Skin of body (tissue), 2 donors: ENCODE data around the gene MORC2. TPM values are rescaled to one million over a fixed set of nuclear protein-coding genes. Genes with fewer than 3 reads are reported as not detected.

Experiments
- DNase-seq: peaks from one replicate; lab custom pipeline; 2025; lab: John Stamatoyannopoulos, UW
- total RNA-seq: library from RNA; depleted of rRNA; stranded (reverse); fragments of >200 nt; gene quantifications from one replicate; pipeline ENCODE4 v1.2.3, GENCODE V29; 2014

The MORC2 gene
- total RNA-seq: 17.8 TPM

DNA sequence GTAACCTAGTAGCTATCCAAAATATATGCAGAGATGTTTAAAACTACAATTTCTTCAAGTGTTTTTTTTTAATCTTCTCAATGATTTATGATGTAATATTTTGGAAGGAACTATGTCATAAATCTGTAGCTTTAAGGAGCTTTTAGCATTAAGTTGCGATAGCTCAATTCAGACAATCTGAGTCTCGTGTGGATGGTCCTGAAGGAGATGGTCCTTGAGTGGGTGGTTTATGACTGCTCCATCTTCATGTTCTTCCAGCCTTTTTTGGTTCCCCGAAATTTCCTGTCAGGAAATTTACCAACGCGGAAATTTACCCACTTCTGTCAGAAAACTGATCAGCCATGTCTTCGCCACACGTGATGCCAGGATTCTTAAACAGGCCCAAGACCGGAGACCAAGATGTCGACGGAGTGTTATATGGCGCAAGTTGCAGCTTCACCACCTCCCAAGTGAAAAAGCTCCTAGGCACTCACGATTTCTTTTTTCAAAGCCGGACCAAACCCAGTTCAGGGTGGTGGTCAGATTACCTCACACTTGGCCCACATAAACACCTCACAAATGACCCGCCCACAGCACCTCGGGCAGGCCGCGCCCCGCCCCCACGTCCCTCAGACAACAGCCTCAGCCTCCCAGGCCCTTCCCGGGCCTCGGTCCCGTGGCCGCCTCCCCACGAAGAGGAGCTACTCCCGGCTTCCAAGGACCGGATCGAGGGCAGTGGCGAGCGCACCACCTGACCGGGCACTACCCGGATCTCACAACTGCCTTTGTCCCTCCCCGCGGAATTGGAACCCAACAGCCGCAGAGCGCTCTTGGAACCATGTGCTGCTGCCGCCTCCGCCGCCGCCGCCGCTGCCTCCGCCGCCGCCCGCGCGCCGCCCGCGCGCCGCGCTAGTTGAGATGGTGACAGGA is at the start of gene MORC2:
Gene MORC2 (minus strand): TSS at position 760 of the 909 bp plus-strand sequence. CDS start 885 bp downstream, outside the sequence.
- DNase-seq: no peak

DNA sequence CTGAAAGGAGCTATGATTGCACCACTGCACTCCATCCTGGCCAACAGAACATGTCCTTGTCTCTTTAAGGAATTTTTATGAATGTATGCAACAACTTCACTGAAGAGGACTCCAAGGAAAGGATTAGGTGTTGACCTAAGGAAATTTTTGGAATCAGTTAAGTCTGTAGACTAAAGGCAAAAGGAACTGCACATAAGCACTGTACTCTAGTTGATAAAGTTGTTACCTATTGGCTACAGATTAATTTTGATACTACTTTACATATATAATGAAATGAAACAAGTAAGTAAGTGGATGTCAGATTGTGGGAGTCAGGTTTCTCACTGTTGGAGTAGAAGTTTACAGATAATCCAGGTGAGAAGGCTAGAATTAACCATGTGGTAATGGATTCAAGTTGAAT is 37.0 kb upstream of the MORC2 start:
- no peak for DNase-seq

DNA sequence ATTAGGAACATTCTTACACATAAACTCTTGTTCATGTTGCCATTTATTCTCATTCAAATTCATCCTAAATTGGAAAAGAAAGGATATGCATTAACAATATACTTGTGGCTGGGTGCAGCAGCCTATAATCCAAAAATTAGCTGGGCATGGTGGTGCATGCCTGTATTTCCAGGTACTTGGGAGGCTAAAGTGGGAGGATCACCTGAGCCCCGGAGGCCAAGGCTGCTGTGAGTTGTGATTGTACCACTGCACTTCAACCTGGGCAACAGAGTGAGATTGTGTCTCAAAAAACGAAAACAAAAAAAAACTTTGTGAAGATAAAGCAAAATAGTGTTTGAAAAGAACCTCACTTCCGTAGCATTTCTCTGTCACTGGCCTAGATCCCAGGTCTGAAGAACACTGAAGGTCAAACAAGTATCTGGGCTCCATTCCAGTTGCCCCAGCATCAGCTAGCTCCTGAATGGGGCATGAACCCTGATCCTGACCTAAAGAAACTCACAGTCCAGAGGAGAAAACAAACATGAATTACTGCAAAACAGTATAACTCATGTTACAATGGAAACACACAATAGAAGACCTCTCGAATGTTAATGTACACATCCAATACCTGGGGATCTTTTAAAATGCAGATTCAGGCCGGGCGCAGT is 32.7 kb upstream of the MORC2 start:
- no peak for DNase-seq

GRCh38 chr22:30998329-30998728 is 29.8 kb upstream of the MORC2 start:
- no peak for DNase-seq

DNA sequence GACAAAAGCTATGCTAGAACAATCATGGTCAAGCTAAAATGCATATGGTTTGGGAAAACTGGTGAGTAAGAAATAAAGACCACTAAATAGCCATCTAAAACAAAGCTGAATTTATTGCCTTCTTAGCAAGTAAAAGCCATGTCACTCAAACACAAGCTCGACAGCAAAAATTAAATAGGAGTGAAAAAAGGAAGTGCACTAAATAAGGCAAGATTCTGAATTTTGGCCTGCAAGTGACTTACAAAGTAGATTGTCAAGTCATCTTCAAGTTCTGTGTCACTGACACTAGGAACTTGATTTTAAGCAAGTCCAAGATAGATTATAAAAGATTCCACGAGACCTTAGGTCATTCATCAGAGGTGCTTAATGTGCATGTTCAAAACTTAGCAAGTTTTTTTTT is 27.9 kb upstream of the MORC2 start:
- no peak for DNase-seq

DNA sequence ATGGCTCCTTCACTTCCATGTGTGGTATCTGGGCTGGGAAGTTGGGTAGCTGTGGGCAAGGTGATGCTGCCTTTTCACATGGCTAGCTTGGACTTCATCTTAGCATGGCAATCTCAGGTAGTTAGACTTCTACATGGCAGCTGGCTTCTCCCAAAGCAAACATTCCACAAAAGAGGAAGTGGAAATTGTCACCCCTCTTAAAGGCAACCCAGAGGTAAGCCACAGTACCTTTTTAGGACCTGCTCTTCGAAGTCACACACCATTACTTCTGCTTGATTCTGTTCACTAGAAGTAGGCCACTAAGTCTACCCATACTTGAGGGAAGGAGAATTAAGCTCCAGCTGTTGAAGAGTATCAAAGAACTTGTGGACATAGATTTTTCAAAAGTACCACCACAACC is 26.4 kb upstream of the MORC2 start:
- DNase-seq: no peak

GRCh38 chr22:30992565-30992964 is 24.0 kb upstream of the MORC2 start:
- no peak for DNase-seq

DNA sequence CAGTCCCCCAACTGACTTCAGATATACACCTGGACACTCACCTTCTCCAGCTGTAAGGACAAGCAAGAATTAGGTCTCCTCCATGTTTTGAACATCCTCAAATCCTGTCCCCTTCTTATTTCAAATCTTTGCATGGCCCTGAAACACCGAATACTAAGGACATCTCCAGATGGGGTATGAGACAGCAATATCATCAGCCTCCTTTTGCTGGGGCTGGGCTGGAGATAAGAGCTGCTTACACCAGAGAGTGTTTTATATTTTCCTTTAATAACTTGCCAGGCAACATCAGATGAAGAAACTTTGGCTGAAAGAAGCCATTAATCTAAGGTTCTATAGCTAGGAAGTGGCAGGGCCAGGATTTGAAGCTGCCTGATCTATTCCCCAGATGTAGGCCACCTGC is 22.1 kb upstream of the MORC2 start:
- no peak for DNase-seq

DNA sequence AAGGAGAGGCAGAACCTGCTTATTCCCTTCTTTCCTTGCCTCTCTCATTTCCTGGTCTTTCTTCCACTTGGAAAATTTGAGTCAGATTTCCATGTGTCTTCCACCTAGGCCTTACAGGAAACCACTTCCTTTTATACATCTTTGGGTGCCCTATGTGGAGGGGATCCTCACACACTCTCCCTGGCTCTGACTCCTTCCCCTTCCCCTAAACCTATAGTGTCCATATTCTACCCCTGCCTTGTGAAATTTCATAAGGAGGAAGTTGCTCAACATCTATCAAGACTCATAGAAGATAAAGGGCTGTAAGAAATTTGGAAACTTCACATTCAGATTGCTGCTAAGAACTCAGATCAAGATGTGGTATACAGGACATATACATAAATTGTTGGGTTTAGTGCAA is 20.9 kb upstream of the MORC2 start:
- no peak for DNase-seq

DNA sequence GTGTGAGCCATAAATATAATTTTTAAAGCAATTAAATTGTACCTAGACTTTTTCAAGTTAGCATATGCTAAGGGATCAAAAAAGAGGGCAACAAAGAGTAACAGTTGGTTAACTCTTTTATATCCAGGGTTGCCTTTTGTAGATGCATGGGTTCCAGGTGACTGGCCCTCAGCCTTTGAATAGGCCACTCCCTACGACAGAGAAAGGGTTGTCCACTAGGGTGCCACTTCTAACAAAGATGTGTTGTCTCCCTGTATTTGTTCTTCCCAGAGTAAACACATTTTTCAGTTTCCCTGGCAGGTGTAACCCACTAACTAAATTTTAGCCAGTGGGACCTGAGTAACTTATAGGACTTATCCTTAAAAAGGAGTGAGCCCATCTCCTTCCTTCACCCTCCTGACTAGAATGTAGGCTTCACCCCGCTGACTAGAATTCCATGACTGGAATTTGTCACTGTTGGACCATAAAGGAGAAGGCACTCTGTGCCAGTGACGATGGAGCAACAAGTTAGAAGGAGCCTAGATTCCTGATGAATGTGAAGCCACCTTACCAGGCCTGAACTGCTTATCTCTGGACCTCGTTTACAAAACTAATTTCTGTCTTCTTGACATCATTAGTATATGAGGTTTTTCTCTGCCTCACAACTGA is 17.1 kb upstream of the MORC2 start:
- no peak for DNase-seq

GRCh38 chr22:30984317-30984716 is 15.7 kb upstream of the MORC2 start:
- no peak for DNase-seq

DNA sequence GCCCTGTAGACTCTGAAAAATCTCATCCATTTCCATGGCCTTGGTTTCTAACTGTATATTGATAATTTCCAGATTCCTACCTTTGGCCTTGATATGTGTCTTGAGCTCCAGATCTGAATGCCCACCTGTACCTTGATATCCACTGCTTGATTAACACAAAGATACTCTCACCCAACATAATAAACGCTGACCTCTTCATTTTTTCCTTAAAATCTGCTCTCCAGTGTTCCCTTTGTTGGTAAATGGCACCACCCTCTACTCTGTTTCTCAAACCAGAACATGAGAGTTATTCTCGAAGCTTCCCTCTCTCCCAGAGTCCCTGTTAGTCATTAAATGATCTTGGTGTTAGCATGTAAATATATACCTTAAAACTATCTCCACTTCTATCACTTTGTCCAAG is 13.9 kb upstream of the MORC2 start:
- DNase-seq: no peak

DNA sequence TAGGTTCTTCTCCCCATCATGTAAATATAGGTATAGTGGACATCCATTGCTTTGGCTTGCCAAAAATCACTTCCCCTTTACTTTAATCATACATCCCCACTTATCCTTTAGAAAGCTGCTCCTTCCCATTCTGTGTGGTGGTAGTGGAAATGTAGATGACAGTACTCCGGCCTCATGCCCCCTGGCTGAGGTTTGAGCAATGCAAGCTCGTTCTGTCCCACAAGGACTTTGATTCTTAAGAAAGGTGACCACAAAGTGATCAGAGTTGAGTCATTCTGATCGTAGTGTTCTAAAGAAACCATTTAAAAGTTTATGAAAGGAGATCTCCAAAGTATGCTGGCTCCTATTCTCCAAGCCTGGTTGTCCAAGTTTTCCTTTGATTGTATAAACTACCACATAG is 11.4 kb upstream of the MORC2 start:
- no peak for DNase-seq

DNA sequence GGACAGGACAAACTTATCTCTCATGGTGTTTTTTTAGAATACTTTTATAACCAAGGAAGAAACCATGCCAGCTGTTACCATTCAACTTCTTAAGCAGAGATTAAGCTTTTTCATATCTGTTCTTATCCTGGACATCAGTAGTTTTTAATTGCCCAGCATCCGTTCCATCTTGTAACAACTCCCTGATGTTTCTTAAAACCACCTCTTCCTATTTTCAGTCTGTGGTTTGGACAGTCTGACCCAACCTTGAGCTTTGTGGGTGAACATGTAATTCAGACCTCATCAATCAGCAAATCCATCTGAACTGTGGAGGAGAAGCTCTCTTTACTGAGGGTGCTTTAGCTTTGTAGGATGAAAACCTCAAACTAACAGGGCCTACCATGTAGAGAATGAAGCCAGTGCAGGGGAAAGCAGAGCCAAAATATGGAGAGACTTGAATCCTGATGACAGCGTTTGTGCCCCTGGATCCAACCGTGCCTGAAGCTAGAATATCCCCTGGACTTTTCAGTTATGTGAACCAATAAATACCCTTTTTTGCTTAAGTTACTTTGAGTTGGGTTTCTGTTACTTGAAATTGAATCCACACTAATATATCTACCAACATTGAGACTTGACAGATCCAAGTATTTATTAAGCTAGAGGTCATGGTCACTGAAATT is 9.9 kb upstream of the MORC2 start:
- DNase-seq: no peak

DNA sequence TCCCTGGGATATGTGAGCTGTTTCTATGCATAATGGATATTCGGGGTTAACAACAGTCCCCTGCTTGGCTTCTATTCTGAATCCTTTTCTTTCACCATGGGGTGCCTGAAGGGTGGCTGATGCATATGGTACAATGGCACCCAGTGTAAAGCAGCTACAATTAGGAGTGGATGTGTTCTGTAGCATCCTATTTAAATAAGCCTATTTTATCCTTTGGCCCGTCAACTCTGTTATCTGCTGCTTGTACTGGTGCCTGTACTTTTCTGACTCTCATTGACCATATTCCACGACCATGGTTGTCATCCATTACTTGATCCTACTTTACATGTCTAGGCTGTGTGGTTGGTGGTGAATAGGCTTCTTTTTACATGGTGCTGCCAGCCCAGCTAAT is 1.8 kb upstream of the MORC2 start:
- DNase-seq: no peak

- DNase-seq: no peak
These were observed 1.2 kb upstream of the MORC2 start for GRCh38 chr22:30969532-30970355.

GRCh38 chr22:30968924-30969531 is 454 bp upstream of the MORC2 start, which contains the start of gene TUG1:
TSS of gene TUG1 (plus strand) at chr22:30969265.
- peak; percentile 98 for DNase-seq

DNA sequence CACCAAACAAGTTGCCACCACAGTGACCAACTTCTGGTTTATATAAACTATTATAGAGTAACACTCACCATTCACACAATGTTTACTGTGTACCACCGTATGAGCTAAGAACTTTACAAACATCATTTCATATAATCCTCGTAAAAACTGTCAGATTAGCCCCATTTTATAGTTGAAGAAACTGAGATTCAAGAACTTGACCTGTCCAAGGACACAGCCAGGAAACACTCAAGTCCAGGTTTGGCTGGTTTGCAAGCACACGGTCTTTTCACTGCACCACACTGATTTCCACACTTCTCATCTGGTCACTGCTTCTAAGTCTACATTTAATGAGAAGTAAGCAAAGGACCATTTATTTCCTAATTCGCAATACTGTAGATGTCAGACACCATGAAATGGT is 3.7 kb downstream of the MORC2 start:
- no peak for DNase-seq

- no peak for DNase-seq
These were observed 13.4 kb downstream of the MORC2 start for GRCh38 chr22:30955153-30955552.

- peak; percentile 47 for DNase-seq
These were observed 15.4 kb downstream of the MORC2 start for GRCh38 chr22:30953206-30953605.
